GM10266 (cell line): ENCODE measurements around the gene DST.
A peak's percentile ranks its signal among the peaks of the same experiment; 100 is the strongest.

Experiments used
- DNase-seq: peaks from one replicate; pipeline ENCODE4 v3.0.0; 2012; ENCODE audit errors: extremely low spot score
- TF ChIP-seq, protein P1 (sequence below): IDR thresholded peaks from 2 replicates; pipeline ENCODE4 v1.5.1; 2012; ENCODE audit warnings: mild to moderate bottlenecking, low read depth; ENCODE audit not compliant: control insufficient read depth, insufficient read depth; ENCODE audit errors: missing control alignments

DST gene

DNA sequence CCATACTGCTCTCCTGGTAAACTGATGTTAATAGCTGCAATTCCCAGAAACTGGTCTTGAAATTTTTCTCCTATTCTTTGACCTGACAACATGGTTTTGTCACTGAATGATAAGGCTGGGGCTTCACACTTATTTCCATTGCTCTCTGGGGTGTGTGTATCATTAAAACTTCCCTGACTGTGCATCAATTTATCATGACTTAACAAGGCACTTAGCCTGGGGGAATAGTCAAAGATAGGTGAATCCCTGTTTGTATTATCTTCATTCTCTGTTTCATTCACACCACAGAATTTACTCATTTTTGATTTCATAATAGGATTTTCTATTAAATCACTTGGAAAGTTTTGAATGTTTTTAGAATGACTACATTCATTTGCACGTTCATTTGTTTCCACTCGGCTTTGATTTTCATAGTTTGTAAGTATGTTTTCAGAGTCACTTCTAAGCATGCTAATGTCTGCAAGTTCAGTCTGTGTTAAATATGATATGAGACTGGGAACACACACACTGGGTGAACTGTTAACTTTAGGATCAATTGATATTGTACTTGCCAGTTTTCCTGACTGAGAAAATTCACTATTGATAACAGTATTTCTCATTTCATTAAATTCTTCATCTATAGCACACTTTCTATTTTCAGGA, 35.5 kb downstream of the DST start:
- TF ChIP-seq, protein P1, sequence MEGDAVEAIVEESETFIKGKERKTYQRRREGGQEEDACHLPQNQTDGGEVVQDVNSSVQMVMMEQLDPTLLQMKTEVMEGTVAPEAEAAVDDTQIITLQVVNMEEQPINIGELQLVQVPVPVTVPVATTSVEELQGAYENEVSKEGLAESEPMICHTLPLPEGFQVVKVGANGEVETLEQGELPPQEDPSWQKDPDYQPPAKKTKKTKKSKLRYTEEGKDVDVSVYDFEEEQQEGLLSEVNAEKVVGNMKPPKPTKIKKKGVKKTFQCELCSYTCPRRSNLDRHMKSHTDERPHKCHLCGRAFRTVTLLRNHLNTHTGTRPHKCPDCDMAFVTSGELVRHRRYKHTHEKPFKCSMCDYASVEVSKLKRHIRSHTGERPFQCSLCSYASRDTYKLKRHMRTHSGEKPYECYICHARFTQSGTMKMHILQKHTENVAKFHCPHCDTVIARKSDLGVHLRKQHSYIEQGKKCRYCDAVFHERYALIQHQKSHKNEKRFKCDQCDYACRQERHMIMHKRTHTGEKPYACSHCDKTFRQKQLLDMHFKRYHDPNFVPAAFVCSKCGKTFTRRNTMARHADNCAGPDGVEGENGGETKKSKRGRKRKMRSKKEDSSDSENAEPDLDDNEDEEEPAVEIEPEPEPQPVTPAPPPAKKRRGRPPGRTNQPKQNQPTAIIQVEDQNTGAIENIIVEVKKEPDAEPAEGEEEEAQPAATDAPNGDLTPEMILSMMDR: no peak
- DNase-seq: no peak

DNA sequence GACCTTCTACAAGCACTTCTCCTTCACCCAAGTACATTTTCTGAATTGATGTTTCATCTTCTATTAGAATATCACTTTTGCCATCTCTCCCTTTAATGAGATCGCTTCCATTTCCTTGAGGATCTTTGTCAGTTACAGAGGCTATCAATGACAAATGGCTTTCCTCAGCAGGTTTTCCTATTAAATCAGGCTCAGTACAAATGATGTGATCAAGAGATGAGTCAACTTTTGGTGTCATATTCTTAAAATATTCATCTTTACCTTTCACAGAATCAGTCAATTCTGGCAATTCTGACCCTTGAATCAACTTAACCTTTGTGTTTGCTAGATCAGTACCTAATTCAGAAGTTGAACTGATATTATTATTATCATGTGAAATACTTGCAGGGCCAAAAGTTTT, 37.3 kb downstream of the DST start:
- TF ChIP-seq, protein P1: no peak
- no peak for DNase-seq

DNA sequence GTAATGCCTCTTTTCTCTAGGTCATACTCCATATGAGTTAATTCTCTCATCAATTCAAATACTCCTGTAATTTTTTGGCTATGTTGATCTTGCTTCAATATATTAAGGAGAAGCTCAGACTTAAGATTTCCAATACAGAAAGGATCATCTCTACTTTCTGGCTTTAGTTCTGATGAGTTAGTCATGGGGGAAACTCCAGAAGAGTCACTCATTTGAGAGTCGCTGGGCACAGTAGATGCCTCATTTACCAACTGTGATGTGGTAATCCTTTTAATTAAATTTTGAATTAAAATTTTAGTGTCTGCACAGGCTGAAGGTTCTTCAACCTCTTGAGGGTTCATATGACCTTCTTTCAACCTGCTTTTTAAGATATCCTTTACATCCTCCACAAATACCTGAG, 38.5 kb downstream of the DST start:
- no peak for DNase-seq
- TF ChIP-seq, protein P1: no peak

DNA sequence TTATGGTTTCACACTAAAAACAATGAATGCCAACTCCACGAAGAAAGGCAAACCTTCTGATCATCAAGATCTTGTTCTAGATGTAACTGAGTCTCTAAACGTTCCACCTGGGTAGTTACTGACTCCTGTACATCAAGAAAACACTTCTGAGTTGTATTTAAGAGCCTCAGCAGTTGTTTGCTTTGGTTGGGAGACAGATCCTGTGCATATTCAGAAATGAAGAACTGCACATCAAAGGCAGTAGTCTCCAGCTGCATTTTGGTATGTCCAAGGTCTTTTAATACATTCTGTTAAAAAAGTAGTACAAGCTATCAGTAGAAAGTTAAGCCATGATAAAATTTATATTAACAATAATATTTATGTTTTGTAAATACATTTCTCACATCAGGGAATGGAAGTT, 41.3 kb downstream of the DST start:
- no peak for DNase-seq
- TF ChIP-seq, protein P1: no peak

DNA sequence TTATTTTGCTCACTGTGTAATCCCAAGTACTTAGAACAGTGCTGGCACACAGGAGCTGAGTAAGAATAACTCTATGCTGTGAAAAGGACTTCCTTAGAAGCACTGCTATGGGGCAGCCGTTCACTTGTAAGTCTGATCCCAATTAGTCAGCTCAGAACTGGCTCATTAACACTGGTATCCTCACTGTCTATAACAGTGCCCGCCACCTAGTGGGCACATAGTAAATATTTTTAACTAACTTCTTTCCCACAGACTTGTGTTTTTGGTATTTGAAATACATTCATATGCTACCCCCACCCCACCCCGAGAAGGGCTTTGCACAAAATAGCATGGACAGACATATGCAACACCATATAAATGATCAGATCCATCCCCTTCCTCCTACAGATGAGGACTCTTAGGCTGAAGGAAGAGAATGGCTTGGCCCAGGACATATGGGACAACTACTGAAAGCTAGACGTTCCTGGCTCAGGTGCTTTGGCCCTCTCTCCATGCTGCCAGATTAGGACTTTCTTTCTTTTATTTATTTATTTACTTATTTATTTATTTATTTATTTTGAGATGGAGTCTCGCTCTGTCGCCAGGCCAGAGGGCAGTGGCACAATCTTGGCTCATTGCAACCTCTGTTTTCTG, 47.1 kb downstream of the DST start:
- TF ChIP-seq, protein P1: peak; percentile 58
- DNase-seq: peak; percentile 48

DNA sequence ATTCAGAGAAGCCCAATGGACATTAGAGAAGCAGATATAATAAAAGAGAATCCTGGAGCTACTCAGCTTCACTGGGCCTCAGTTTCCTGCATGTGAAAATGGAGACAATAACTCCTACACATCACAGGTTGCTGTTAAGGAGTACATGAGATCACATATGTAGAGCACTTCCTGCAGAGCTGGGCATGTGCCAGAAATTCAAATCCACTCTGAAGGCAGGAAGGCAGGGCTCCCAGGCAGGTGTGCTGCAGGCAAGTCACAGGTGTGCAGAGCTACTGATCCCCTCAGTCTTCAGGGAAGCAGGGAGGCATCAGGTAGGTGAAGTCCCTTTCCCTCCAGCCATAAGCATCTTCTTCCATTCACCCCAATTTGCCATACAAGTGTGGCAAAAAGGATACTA, 48.0 kb downstream of the DST start:
- DNase-seq: no peak

More for the DNA sequence above, 48.0 kb downstream of the DST start:
- TF ChIP-seq, protein P1: no peak
